NOMO-1 treated with DMSO at 0.1 percent for 48 hours (cell line): ENCODE measurements around the gene POSTN.

Experiments
- DNase-seq: peaks from one replicate; lab custom pipeline; 2025; ENCODE audit not compliant: unreplicated experiment; lab: John Stamatoyannopoulos, UW

Gene POSTN

DNA sequence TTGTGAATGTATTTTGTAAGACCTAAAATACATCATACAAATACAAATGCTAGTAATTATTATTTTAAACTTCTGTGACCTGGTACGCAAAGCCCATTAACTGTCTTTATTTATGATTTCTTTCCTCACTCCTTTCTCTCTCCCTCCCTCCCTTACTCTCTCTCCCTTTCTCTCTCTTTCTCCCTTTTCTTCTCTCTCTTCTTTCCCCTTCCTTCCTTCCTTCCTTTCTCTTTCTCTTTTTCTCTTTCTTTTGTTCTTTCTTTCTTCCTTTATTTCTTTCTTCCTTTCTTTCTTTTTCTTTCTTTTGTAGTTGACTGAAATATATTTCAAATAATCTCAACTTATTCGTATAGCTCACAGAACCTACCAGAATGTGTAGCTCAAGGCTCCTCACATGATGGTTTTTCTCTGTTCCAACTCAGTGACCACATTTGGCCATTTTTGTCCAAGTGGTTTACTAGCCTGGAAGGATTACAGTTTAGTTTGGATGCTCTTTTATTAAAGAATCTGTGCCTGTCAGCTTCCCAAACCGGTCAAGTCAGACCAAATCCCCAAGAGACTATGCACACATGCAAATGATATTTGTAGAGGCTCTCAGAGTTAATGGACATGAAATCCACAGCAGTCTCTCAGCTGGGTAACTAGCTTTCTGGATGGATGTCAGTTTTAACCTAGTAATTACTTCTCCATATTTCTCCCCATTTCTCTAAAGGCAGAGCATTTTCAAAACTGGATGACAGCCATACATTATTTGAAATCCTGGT, 71.7 kb downstream of the POSTN start:
- no peak for DNase-seq

DNA sequence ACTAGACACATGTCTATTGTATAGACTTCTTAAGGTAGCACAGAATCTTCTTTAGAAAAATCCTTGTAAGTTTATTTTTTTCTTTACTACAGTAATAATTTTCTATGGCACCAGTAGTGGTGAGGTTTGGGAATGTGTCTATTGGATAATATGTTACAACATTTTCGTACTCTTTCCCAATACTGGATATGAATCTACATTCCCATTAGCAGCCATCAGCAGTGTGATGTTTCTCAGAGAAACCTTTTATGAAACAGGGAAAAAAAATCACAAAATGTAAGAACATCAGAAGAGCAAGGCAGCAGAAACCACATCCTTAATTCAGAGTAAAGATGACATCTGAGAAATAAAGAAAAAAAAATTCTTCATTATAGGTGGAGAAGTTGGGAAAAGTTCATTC, 83.3 kb downstream of the POSTN start:
- DNase-seq: no peak
